ENCODE results near the gene CTXN2. TPM values are rescaled to one million over a fixed set of nuclear protein-coding genes. Genes with fewer than 3 reads are reported as not detected.

The CTXN2 gene
- total and polyA plus RNA-seq, 2 of the 13 experiments (the other 11 are each of a cell fraction or from before 2014, with no cell fraction given), result not detected

- TF ChIP-seq ZMYM2 (CRISPR knock-in tag; IDR thresholded peaks at IDR 0.05) (no peak), ZNF136 (CRISPR knock-in tag; IDR thresholded peaks at IDR 0.05; ENCODE audit: low read depth) (no peak), TBL1XR1 (IDR thresholded peaks at IDR 0.05; ENCODE audit: borderline replicate concordance, low read length, partially characterized antibody) (no peak), MYNN (CRISPR knock-in tag; IDR thresholded peaks at IDR 0.05; ENCODE audit: low read depth) (no peak), ZNF382 (CRISPR knock-in tag; IDR thresholded peaks at IDR 0.05; ENCODE audit: borderline replicate concordance) (no peak)
These were observed 47.9 kb downstream of the CTXN2 start (continued) for GRCh38 chr15:48239334-48239733.

DNA sequence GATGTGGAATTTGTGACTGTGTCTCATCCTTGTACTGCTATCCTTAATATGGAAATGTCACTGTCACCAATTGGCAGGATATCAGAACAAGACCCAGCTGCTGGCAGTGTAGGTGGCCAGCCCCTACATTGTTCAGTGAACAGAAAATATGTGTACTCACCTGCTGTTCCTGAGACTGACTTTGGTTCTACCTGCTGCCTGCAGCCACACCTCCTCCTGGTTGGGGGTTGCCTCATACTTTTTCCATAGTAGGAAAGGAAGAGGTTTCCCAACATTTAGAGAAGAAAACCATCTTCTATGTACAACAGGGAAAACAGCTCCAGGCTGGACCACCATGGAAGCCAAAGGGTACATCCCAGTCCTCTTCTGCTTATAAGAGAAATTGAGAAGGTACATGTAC, 50.5 kb downstream of the CTXN2 start:
- Histone ChIP-seq H3K27me3 (ENCODE audit: control insufficient read depth in 1 of 2, insufficient read depth in 2 of 2, low read length in 2 of 2) (no peaks in the 10 kb centered on the region), H3K4me2 (ENCODE audit: low read depth, low read length) (no peak overlapping the region), H4K20me1 (ENCODE audit: insufficient read depth, low read length) (no peaks in the 10 kb centered on the region), H3K4me3 (replicated peaks in 1 of 3; ENCODE audit: insufficient read depth in 1 of 3, low read depth in 2 of 3, low read length in 3 of 3) (no peak overlapping the region), H2AFZ (ENCODE audit: low read length) (no peak overlapping the region), H3K79me2 (ENCODE audit: insufficient read depth, low read length) (no peaks in the 10 kb centered on the region), H3K9ac (ENCODE audit: insufficient read depth, low read depth, low read length) (no peak overlapping the region), H3K27ac (ENCODE audit: extremely low read length, insufficient read depth, low read length) (no peak overlapping the region), H3K36me3 (replicated peaks in 1 of 2; ENCODE audit: control insufficient read depth in 1 of 2, insufficient read depth in 2 of 2, low read length in 2 of 2) (no peaks in the 10 kb centered on the region), H3K4me1 (ENCODE audit: insufficient read depth, low read length) (no peaks in the 10 kb centered on the region), H3K9me3 (ENCODE audit: low read length) (no peaks in the 10 kb centered on the region)
- ATAC-seq (no peak), FAIRE-seq (no peak), DNase-seq (ENCODE audit: low spot score) (no peak)
- intact Hi-C loops (cut with micrococcal nuclease; ENCODE audit: unreplicated experiment) (loop anchor here (2.0 kb wide), 1 partner anchor 129 kb away; no protein-coding TSS in a partner anchor), in situ Hi-C loops (cut with HindIII; ENCODE audit: extremely low pct_ligation_motif_present, low pct_unique_long_range_greater_than_20kb) (no loop called here)
- no TSS peak for BruUV-seq (replicated peaks)
- ChIA-PET POLR2A (no interaction called here), CTCF (ENCODE audit: low intra/inter-chr PET ratio, low total read pairs) (no interaction called here)
- TF ChIP-seq ZNF343 (CRISPR knock-in tag; IDR thresholded peaks at IDR 0.05) (no peak), SYNCRIP (IDR thresholded peaks at IDR 0.05; ENCODE audit: insufficient read depth, low read depth, low read length) (no peak), JUN (CRISPR knock-in tag; IDR thresholded peaks at IDR 0.05) (no peak), ZBTB3 (CRISPR knock-in tag; IDR thresholded peaks at IDR 0.05; ENCODE audit: borderline replicate concordance, low read depth) (no peak), RXRA (CRISPR knock-in tag; IDR thresholded peaks at IDR 0.05) (no peak), ZNF567 (CRISPR knock-in tag; IDR thresholded peaks at IDR 0.05; ENCODE audit: borderline replicate concordance) (no peak), ZNF550 (CRISPR knock-in tag; IDR thresholded peaks at IDR 0.05; ENCODE audit: borderline replicate concordance) (no peak), HMG20A (CRISPR knock-in tag; IDR thresholded peaks at IDR 0.05; ENCODE audit: borderline replicate concordance) (no peak), BRF2 (CRISPR knock-in tag; IDR thresholded peaks at IDR 0.05) (no peak), SOX5 (CRISPR knock-in tag; IDR thresholded peaks at IDR 0.05; ENCODE audit: borderline replicate concordance) (no peak), ZNF331 (CRISPR knock-in tag; IDR thresholded peaks at IDR 0.05) (no peak)
- TF ChIP-seq, protein P1, sequence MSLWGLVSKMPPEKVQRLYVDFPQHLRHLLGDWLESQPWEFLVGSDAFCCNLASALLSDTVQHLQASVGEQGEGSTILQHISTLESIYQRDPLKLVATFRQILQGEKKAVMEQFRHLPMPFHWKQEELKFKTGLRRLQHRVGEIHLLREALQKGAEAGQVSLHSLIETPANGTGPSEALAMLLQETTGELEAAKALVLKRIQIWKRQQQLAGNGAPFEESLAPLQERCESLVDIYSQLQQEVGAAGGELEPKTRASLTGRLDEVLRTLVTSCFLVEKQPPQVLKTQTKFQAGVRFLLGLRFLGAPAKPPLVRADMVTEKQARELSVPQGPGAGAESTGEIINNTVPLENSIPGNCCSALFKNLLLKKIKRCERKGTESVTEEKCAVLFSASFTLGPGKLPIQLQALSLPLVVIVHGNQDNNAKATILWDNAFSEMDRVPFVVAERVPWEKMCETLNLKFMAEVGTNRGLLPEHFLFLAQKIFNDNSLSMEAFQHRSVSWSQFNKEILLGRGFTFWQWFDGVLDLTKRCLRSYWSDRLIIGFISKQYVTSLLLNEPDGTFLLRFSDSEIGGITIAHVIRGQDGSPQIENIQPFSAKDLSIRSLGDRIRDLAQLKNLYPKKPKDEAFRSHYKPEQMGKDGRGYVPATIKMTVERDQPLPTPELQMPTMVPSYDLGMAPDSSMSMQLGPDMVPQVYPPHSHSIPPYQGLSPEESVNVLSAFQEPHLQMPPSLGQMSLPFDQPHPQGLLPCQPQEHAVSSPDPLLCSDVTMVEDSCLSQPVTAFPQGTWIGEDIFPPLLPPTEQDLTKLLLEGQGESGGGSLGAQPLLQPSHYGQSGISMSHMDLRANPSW (CRISPR knock-in tag; IDR thresholded peaks at IDR 0.05; ENCODE audit: borderline replicate concordance), result no peak

Measured in HepG2 (cell line).